GM19324 (cell line): ENCODE measurements around the gene CCDC187.

Experiments
- ATAC-seq: cut with Tn5 transposase; IDR thresholded peaks from one replicate; pipeline ENCODE4 v1.9.1; 2021; ENCODE audit warnings: mild to moderate bottlenecking, moderate library complexity; ENCODE audit not compliant: unreplicated experiment, low FRiP score

Gene CCDC187

DNA sequence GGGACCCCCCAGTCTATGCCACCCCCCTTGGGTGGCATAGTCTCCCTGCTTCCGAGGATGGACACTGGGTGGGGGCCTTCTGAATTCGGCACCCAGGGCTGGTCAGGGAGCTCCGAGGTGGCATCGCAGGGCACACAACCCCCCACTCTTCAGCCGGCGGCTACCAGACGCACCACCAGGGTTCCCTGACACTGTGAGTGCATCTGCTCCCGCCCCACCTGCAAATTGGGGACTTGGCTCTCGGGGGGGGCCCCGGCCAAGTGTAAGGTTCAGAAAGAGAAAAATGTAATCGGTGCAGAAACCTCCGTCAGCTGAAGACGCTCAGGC is 45.6 kb downstream of the CCDC187 start:
- ATAC-seq = no peak

DNA sequence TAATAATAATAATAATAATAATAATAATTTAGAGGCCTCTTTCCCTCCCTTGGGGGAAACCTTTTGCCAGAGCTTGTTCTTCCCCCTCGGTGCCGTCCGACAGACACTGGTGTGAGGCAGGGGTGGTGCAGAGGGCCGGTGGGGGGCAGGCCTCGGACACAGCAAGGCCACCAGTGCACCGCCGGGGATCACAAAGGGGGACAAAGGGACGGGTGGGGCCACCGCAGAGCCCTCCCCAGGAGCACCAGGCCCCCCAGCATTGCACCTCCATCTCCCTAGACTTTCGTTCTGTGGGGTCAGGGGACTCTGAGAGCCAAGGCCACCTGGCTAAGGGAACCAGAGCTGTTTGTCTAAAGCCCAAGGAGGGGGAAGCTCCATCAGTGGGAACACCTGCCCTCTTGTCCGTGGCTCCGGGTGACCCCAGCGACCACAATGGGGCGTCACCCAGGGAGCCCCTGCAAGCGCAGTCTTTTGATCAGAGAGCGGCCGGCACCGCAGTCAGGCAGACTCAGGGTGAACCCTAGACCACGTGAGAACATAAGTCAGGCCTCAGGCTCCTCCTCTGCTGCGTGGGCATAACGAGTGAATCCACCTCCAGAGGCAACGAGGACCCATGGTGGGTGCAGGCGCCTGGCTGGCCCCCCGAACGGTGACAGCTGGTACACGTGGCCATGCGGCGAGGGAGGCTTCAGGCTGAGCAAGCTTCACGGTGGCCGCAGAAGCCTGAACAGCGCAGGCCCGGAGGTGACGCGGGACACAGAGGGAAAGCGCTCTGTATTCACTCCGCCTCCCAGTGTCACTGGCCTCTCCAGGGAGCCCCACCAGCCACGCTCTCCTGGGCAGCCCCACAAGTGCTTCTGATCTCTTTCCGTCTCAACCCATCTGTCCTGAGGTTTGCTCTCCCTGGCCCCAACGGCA is 46.3 kb downstream of the CCDC187 start:
- ATAC-seq = no peak

DNA sequence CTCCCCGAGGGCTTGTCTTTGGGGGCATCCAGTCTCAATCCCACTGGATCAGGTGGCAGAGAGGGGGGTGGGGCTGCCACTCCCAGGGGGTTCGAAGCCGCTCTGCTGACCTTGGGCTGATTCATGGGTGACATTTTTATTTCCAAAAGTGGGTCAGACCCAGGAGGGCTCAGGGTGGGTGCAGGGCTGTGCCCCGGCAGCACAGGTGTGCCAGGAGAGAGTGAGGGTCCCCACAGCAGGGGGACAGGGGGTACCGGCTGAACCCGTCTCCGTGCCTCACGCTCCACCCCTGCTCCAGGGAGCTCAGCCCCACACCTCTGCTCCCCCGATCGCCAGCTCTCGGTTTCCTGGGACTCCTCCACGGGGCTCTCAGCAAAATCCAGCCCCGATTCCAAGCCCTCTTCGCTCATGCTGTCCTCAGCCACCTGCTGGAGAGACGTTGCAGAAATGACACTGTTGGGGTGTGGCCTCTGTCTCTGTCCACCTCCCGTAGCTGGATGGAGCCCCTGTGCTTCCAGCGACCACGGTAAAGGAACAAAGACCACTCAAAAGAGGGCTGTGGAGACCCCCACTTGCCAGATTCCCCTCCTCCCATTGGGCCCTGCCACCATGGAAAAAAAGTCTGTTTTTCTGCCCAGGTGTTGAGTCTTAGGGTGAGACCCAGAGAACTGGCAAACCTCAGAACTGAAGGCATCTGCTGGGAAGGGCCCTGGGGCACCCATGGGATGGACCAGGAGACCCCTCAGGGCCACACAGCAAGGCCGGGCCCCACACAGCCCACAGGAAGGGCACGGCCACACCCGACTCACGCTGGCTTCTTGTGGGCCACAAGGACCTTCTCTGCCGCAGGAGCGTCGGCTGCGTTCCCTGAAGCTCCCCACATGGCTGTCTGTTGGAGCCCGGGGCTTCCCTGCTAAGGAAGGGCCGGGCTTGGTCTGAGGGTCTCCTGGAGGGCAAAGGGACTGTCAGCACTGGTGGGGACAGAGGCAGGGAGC is 47.7 kb downstream of the CCDC187 start:
- ATAC-seq = no peak

DNA sequence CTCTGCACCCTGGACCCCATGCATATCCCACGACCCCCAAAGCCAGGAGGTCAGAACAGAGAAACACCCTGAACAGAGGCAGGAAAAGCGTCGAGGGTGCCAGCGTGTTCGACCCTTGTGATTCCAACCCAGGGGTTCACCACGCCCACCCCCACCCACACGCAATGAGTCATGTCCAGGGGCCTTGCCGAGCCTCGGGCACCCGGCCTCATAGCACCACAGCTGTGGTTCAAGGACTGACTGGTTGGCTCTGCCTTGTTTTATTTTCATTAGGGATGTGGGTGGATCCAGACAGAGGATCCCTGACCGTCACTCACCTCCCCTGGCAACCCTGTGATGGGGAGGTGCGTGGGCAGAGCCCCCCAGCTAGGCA is 48.7 kb downstream of the CCDC187 start:
- ATAC-seq = no peak

DNA sequence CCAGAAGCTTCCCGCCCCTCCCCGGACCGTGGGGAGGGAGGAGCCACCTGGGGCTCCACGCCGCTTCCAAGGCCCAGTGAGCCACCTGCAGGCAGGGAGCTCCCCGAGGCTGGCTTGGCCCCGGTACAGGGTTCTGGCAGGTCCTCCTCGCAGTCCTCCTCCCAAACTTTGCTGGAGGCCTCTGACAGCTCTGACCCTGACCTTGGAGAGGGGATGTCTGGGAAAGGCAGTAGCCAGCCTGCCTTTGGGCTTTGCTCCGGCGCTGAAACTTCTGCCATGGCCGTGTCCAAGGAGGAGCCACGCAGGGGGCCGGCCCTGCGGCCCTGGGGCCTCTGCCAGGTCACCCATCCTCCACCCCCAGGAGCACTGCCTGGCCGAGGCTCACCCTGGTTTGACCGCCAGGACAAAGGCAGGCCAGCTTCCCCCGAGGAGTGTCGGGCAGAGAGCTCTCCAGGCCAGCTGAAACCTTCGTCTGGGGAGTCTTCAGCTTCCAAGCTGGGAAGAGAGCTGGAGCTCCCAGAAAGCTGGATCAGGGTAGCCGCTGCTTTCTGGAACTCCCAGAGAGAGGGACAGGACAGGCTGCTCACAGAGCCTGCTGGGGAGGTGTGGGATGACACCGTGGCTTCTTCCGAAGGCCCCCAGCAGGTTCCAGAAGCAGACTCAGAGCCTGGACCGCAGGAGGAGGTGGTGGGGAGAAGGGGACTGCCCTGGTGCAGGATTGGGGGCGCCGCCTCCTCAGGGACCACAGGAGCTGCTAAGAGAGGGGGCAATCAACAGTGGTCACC is 49.3 kb downstream of the CCDC187 start:
- no peak for ATAC-seq

DNA sequence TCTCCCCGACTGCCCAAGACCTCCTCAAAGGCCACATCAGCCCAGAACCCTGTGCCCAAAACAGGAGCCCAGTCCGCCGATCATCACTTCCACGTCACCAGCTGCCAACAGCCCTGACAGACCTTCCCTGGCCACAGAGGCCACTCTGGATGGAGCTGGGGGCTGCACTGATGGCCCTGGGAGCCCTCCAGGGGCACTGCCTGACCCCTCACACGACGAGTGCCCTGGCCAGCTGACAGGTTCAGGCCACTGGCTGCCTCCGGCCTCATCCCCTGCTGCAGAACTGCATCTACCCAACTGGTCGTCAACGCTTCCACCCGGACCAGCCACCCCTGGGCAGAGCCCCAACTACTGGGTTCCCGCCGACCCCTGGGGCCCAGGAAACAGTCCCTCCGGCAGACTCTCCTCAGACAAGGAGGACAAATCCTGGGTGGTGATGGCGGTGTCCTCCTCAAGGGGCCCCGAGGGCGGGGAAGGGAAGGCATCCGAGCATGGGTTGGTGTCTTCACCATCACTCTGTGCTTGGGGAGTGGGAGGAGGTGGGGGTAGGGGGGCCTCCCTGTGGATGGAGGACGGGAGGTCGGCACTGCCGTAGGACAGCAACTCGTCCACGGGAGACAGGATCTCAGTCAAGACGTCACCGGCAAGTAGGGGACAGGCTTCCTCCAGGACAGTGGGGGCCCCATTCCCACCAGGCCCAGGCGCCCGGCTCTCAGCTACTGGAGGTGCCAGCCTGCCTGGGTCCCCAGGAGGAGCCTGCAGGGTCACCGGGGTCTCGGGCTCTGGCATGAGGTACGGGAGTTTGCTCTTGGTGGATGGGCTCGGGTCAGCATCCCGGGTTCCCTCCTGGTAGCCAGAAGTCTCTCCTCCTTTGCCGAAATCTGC is 50.4 kb downstream of the CCDC187 start:
- ATAC-seq = no peak

DNA sequence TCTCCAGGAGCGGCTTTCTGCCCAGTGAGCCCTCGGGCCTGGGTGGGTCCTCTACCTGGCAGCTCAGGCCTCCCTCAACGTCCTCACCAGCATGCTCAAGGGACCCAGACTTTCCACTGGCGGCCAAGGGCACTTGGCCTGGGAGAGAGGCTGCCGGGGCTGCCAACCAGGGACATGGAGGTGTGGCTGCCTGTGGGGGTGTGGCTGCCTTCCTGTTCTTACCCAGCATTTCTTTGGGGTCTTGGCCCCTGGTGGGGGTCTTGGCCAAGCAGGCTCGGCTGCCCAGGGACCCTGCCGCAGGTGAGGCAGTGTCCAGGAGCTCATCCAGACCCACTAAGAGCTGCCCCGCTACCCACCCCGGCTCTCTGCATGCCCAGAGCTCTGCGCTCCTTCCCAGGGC is 51.0 kb downstream of the CCDC187 start:
- ATAC-seq = no peak

DNA sequence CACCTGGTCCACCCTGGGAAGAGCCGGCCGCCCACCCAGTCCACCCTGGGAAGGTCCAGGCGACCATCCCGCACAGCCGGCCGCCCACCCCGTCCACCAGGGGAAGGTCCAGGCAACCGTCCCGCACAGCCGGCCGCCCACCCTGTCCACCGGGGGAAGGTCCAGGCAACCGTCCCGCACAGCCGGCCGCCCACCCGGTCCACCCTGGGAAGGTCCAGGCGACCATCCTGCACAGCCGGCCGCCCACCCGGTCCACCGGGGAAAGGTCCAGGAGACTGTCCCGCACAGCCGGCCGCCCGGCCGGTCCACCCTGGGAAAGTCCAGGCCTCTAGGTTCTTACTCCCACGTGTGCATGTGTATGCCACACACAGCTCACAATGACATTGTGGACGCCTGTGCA is 51.6 kb downstream of the CCDC187 start:
- ATAC-seq = no peak

DNA sequence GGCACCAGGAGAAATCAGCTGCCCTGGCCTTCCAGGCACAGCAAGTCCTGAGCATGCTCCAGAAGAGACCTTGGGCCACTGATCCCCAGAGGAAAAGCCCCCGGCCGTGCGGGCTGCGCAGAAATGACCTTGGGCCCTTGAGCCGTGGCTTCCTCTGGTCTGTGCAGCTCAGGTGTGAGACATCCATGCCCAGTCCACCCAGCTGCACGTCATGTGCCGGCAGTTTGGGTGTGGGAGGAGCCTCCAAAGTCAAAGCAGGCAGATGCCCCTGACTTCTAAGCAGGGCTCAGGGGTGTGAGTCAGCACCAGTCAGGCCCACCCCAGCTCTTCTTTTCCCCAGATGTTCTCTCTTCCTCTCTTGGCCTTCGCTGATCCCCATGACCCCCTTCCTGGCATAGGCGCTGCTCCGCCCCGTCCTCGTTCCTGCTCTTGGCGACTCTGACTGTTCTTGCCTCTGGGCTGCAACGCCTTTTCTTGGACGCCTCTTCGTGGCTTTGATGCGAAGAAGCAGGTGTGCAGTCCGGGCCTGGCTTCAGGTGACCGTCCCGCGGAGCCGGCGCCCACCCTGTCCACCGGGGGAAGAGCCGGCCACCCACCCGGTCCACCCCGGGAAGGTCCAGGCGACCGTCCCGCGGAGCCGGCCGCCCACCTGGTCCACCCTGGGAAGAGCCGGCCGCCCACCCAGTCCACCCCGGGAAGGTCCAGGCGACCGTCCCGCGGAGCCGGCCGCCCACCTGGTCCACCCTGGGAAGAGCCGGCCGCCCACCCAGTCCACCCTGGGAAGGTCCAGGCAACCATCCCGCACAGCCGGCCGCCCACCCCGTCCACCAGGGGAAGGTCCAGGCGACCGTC is 52.4 kb downstream of the CCDC187 start:
- ATAC-seq = no peak

DNA sequence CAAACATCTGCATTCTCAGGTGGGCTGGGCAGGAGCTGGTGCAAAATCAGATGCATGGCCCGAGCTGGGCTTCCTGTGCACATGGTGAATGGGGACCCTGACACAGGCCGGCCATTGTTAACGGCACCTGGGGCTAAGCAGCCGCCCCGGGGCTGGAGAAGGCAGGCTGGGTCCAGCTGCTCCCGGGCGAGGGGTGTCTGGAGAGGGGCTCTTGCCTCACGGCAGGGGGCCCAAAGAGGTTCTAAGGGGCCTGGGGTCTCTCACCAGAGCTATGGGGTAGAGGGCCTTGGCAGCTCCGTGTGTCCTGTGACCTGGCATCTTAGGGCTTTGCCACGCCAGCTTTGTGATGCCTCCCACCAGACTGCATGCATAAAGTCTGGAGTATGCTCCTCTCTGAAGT is 53.2 kb downstream of the CCDC187 start:
- ATAC-seq = no peak

DNA sequence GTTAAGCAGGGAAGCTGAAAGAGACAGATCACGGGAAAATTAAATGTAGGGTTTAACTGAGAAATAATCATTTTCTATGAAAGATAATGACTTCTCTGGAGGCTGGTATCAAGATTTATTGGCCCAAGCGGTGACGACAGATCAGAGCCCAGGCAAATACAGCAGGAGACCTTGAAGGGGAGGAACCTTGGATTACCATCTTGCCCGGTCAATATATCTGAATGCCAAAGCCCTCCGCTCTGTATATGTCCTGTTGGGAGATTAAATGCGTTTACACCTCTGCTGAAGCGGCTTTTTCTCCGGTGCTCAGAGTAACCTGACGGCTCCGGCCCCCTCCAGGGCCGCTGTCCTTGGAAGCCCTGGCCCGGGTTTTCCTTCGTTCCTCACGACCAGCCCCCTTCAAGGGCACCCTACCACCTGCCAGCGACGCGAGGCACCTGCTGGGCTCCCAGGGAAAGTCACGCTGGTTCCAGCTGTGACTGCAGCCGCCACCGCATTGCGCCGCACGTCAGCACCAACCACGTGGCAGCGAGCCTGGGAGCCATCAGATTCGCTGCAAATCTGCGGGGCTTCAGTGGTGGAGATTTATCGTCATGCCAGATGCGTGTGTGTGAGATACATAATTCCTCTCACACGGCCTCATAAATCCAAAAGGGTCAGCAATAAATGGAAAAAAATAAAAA is 53.9 kb downstream of the CCDC187 start:
- ATAC-seq = no peak

DNA sequence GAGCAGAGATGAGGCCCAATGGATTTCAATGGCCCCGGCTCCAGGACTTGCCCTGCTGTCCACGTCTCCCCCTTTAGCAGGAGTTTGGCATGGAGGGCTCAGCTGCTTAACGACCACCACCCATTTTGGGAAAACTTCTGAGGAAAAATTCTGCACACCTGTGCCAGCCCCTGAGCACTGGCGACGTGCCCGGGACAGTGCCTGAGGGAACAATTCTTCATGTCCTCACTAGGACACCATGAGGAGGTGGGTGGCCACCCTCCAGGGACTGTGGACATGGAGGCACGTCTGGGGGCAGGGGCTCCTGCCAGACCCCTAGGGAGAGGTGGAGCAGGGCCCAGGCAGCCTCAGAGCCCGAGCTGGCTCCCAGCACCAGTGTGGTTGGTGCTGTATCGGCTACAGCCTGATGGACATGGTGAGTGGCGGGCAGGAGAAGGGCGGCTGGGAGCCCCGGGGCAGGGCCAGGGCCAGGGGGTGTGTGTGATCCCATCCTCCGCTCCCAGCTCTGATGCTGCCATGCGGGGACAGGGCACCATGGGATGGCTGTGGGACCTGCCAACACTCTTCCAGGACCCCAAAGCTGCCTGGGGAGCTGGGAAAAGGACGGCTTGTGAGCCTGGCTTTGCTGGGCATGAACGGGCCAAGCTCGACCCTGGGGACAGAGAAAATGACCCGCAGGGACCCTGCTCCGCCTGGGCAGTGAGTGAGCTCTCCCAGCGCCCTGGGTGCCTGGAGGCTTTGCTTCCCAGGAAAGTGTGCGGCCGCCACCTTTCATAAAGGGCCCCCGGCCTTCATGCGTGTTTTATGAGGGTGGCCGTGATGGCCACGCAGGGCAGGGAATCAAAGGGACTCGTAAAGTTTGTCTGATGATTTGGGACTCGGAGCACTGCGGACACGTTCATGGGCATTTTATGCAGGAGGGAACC is 54.7 kb downstream of the CCDC187 start:
- no peak for ATAC-seq

DNA sequence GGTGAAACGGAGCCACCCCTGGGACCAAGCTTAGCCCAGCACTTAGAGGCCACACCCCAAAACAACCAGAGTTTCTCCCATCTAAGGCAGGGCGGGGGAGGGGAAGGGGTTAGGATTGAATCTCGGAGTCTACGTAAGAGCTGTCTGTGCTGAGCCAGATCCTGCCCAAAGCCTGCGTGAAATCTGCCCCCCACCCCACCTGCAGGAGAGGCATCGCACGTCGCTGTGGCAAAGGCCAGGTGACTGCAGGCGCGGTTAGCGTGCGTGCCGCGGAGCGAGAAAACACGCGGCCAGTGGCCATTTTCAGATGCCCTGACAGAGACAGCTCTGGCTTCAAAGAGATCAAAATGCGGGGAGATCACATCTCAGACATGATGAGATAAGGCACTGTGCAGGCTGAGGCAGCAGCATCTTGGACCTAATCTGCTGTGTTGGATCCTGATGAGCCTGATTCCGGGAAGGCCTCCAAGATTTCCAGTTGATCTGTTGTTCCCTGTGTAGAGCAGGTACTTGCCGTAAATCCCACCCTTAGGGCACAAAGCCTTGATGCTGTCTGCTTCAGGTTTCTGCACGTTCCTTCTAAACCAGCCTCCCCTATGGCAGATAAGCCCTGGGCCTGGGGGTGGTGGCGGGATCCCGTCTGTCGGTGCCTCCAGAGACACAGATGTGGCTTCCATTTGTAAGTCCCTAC is 55.8 kb downstream of the CCDC187 start:
- ATAC-seq = no peak

DNA sequence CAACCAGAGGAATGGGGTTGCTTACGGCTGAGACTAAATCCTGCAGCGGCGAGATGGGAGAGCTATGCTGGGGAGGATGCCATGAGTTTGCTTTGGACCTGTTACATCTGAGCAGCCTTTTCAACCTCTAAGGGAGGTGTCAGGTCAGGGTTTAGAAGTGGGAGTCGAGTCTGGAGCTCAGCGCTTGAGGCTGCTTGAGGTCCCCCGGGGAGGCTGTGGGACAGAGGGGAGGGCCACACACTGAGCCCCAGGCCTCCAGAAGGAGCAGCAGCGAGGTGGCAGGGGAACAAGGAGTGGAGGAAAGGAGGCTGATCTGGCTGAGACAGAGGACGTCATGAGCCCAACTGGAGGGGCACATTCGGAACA is 56.4 kb downstream of the CCDC187 start:
- no peak for ATAC-seq

DNA sequence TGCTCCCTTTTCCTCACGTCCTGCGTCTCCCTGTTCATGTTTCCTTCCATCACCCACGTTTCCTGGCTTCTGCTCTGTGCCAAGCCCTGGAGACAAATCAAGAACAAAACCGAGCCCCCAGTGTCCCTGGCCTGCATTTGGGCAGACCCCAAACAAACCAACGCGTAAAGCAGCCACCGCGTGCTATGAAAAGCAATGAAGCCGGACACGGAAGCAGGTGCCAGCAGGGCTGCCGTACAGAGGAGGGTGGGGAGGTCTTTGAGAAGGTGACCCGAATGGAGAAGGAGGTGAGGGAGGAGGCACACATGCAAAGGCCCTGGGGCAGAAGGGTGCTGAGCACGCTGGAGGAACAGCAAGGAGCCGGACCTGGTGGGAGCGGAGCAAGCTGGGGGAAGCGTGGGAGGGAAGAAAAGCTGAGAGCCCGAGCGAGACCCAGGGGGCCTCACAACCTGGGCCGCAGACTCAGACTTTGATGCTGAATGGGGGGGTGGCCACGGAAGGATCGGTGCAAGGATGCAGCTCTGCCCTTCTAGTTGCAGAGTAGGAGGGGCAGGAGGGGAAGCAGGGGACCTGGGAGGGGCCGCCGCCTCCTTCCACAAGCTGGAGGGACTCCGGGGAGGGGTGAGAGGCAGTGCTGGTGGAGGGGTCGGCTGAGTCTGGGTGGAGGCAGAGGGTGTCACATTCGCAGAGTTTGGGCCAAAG is 56.9 kb downstream of the CCDC187 start:
- ATAC-seq = no peak
